B cell (primary cell): Measurements from ENCODE around the gene ZNF689. TPM values are rescaled to one million over a fixed set of nuclear protein-coding genes. Genes with fewer than 3 reads are reported as not detected.

Experiments
- ATAC-seq: fragments of 200-7000 bp; cut with Tn5 transposase; one replicate; pipeline ENCODE4 v1.10.0; 2021; ENCODE audit warnings: low read depth, mild to moderate bottlenecking, moderate number of reproducible peaks, moderate library complexity
- CTCF ChIA-PET: fragments of 350-600 bp; sonication (Branson Sonifier 250); formaldehyde crosslinking; loops from one replicate; lab custom pipeline; 2021; ENCODE audit warnings: antibody characterized with exemption, inconsistent platforms; lab: Charles Lee
- POLR2A ChIA-PET: fragments of 350-600 bp; sonication (Branson Sonifier 250); formaldehyde crosslinking; loops from one replicate; lab custom pipeline; 2021; ENCODE audit warnings: antibody characterized with exemption; lab: Charles Lee
- DNase-seq: peaks from one replicate; pipeline ENCODE4 v3.0.0; 2013
- H2AFZ ChIP-seq: 2 replicates; pipeline ENCODE4 v1.6.1; 2012; ENCODE audit warnings: mild to moderate bottlenecking, low read depth, low read length; ENCODE audit not compliant: insufficient read depth, poor library complexity, severe bottlenecking
- H3K27ac ChIP-seq, 2 donors: 1 replicate in 1 of 2; 2 replicates in 1 of 2; pipeline ENCODE4 v1.5.1; 2012 to 2013; ENCODE audit warnings: low read length in 2 of 2, mild to moderate bottlenecking in 2 of 2, moderate library complexity in 1 of 2
- H3K27me3 ChIP-seq, 4 experiments: fragments of 200-600 bp in 1 of 4; sonication (generic) in 1 of 4; replicated peaks in 1 of 4; 1 replicate in 2 of 4; 2 replicates in 2 of 4; pipeline versions ENCODE4 v1.6.1 to v1.7.0; 2013 to 2016; ENCODE audit warnings: low read length in 3 of 4, mild to moderate bottlenecking in 2 of 4, mixed read lengths in 1 of 4, moderate library complexity in 1 of 4; ENCODE audit not compliant: insufficient read depth in 4 of 4, control insufficient read depth in 3 of 4; ENCODE audit errors: control extremely low read depth in 1 of 4
- H3K36me3 ChIP-seq, 2 experiments: replicated peaks in 1 of 2; 1 replicate in 1 of 2; 2 replicates in 1 of 2; pipeline versions ENCODE4 v1.6.1 to v1.7.1; 2013; ENCODE audit warnings: low read length in 1 of 2; ENCODE audit not compliant: insufficient read depth in 2 of 2, control insufficient read depth in 1 of 2; ENCODE audit errors: control extremely low read depth in 1 of 2, extremely low read depth in 1 of 2
- H3K4me1 ChIP-seq, 2 donors: fragments of 200-600 bp in 1 of 2; sonication (generic) in 1 of 2; 1 replicate in 1 of 2; 2 replicates in 1 of 2; pipeline versions ENCODE4 v1.5.1 to v1.6.1; 2013 to 2017; ENCODE audit warnings: low read length in 2 of 2; ENCODE audit not compliant: control insufficient read depth in 2 of 2, insufficient read depth in 2 of 2
- H3K4me2 ChIP-seq: replicated peaks from 2 replicates; pipeline ENCODE3; 2012; ENCODE audit warnings: mild to moderate bottlenecking, low read depth, low read length; ENCODE audit not compliant: poor library complexity, severe bottlenecking
- H3K4me3 ChIP-seq, 5 experiments: fragments of 200-600 bp in 1 of 5; sonication (generic) in 1 of 5; 1 replicate in 3 of 5; 2 replicates in 2 of 5; pipeline versions ENCODE4 v1.5.1 to v1.7.0; 2011 to 2016; ENCODE audit warnings: low read length in 4 of 5, mild to moderate bottlenecking in 4 of 5, low read depth in 2 of 5, control low read depth in 1 of 5, moderate library complexity in 1 of 5; ENCODE audit not compliant: insufficient read depth in 1 of 5; ENCODE audit errors: control extremely low read depth in 1 of 5, extremely low read depth in 1 of 5
- H3K79me2 ChIP-seq: fragments of 200-600 bp; sonication (generic); one replicate; pipeline ENCODE4 v1.6.0; 2016; ENCODE audit warnings: low read length; ENCODE audit not compliant: control insufficient read depth, insufficient read depth
- H3K9ac ChIP-seq: fragments of 200-600 bp; sonication (generic); 2 replicates; pipeline ENCODE4 v1.6.1; 2017; ENCODE audit warnings: mild to moderate bottlenecking, low read length, moderate library complexity
- H3K9me3 ChIP-seq, 3 donors: one replicate each; pipeline versions ENCODE4 v1.6.1 to v1.7.1; 2013; ENCODE audit warnings: low read length in 2 of 3; ENCODE audit not compliant: control insufficient read depth in 2 of 3, insufficient read depth in 1 of 3; ENCODE audit errors: control extremely low read depth in 1 of 3
- H4K20me1 ChIP-seq: 2 replicates; pipeline ENCODE4 v1.6.0; 2012; ENCODE audit warnings: mild to moderate bottlenecking, low read length; ENCODE audit not compliant: insufficient read depth, control insufficient read depth, poor library complexity, severe bottlenecking
- H3K27ac Mint-ChIP-seq: one replicate; pipeline ENCODE4 v1.8.0; 2021; ENCODE audit warnings: mixed read lengths
- H3K27me3 Mint-ChIP-seq: one replicate; pipeline ENCODE4 v1.8.0; 2021; ENCODE audit warnings: mixed read lengths
- H3K4me1 Mint-ChIP-seq: one replicate; pipeline ENCODE4 v1.8.0; 2021; ENCODE audit warnings: mixed read lengths
- H3K4me3 Mint-ChIP-seq: one replicate; pipeline ENCODE4 v1.8.0; 2021; ENCODE audit warnings: mixed read lengths
- H3K9me3 Mint-ChIP-seq: one replicate; pipeline ENCODE4 v1.8.0; 2022; ENCODE audit warnings: mixed read lengths; ENCODE audit not compliant: insufficient read depth
- CTCF ChIP-seq: fragments of 200-600 bp; IDR thresholded peaks from one replicate; pipeline ENCODE4 v1.8.0; 2022; ENCODE audit warnings: antibody characterized with exemption, mild to moderate bottlenecking
- EZH2 ChIP-seq: IDR thresholded peaks from 2 replicates; pipeline ENCODE4 v1.6.1; 2012; ENCODE audit warnings: borderline replicate concordance, low read depth, mild to moderate bottlenecking, moderate library complexity, low read length; ENCODE audit not compliant: insufficient read depth, poor library complexity, severe bottlenecking
- WGBS: methylation state at CpG from one replicate; pipeline ENCODE4 v1.1.5; 2013; ENCODE audit warnings: missing lambda C conversion rate; ENCODE audit not compliant: insufficient coverage; 5-methylcytosine and 5-hydroxymethylcytosine counted together
- intact Hi-C: fragments of 100-400 bp; cut with micrococcal nuclease; formaldehyde crosslinking; loops from one replicate; pipeline ENCODE4 v1.10.0; 2022
- polyA plus RNA-seq: library from polyadenylated mRNA; depleted of rRNA; stranded (reverse); fragments of >200 nt; gene quantifications from 2 replicates; pipeline ENCODE4 v1.2.3, GENCODE V29; 2012
- total RNA-seq, 2 donors: library from RNA; stranded (reverse); fragments of 120-200 nt in 1 of 2; gene quantifications; 1 replicate in 1 of 2; 2 replicates in 1 of 2; pipeline versions ENCODE4 v1.2.3 to v1.2.4, GENCODE V29; 2013 to 2022

ZNF689 gene
- total and polyA plus RNA-seq, 2 donors (not counting 1 experiment from before 2014, with no cell fraction given), result 8.1 to 12.4 TPM

- Histone ChIP-seq H2AFZ (no peak overlapping the region), H3K4me2 (no peak overlapping the region), H3K4me3 (no peak overlapping the region), H3K4me1 (peaks cover 20 to 34% of the 10 kb centered on the region in 2 donors), H3K9ac (no peak overlapping the region), H4K20me1 (peaks cover 13% of the 10 kb centered on the region), H3K79me2 (peaks cover 13% of the 10 kb centered on the region), H3K36me3 (peaks cover 0 to 46% of the 10 kb centered on the region in 2 experiments), H3K27ac (no peak overlapping the region), H3K27me3 (no peaks in the 10 kb centered on the region), H3K9me3 (no peaks in the 10 kb centered on the region)
- intact Hi-C loops, result loop anchor here (5.0 kb wide), 3 partner anchors 376 to 684 kb away; partner anchors contain the start of genes HIRIP3, INO80E, STX4 and TAOK2
- Mint-ChIP-seq H3K27me3 (no peaks in the 10 kb centered on the region), H3K4me1 (peaks cover 25% of the 10 kb centered on the region), H3K9me3 (no peaks in the 10 kb centered on the region), H3K27ac (no peak overlapping the region), H3K4me3 (peak overlapping the region; percentile 44)
- POLR2A ChIA-PET, result no interaction called here
- TF ChIP-seq EZH2 (no peak), CTCF (no peak)
- no peak for ATAC-seq
- CTCF ChIA-PET, result no interaction called here
- over 99% methylated on average over 12 of the region's 12 CpGs for WGBS
- no peak for DNase-seq
Measured at GRCh38 chr16:30655815-30656347, 45.7 kb upstream of the ZNF689 start.

DNA sequence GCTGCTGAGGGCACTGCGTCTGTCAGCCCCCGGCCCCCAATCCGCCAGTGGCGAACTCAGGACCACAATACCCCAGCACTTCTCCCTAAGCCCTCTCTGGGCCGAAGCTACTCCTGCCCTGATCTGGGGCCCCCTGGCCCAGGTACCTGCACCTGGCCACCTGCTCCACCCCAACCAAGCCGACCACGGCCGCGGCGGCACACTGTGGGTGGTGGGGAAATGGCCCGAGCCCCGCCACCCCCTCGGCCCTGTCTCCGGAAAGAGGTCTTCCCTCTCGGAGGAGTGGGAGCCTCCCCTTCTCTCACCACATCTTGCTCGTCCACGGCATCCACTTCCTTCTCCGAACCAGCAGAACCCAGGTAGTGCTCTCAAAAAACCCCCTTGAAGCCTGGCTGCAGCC, 44.7 kb upstream of the ZNF689 start:
- Histone ChIP-seq H3K4me1 (peaks cover 15 to 28% of the 10 kb centered on the region in 2 donors), H3K27ac (no peak overlapping the region), H3K9me3 (peaks cover 0 to 3% (median 0%) of the 10 kb centered on the region in 3 donors), H3K4me2 (no peak overlapping the region), H4K20me1 (peaks cover 3% of the 10 kb centered on the region), H2AFZ (no peak overlapping the region), H3K9ac (no peak overlapping the region), H3K36me3 (peaks cover 0 to 46% of the 10 kb centered on the region in 2 experiments), H3K79me2 (peaks cover 3% of the 10 kb centered on the region), H3K27me3 (no peaks in the 10 kb centered on the region), H3K4me3 (no peak overlapping the region)
- ChIA-PET POLR2A (no interaction called here), CTCF (no interaction called here)
- ATAC-seq (no peak), DNase-seq (no peak)
- Mint-ChIP-seq H3K4me3 (no peak overlapping the region), H3K9me3 (no peaks in the 10 kb centered on the region), H3K4me1 (peaks cover 28% of the 10 kb centered on the region), H3K27ac (no peak overlapping the region), H3K27me3 (no peaks in the 10 kb centered on the region)
- intact Hi-C loops, result loop anchor here (5.0 kb wide), 3 partner anchors 377 to 683 kb away; partner anchors contain the start of genes HIRIP3, INO80E, STX4 and TAOK2
- WGBS, result 100% methylated on average over 16 of the region's 18 CpGs
- no peak for TF ChIP-seq CTCF
